ENCODE measurements around the gene CTDP1.

The CTDP1 gene

DNA sequence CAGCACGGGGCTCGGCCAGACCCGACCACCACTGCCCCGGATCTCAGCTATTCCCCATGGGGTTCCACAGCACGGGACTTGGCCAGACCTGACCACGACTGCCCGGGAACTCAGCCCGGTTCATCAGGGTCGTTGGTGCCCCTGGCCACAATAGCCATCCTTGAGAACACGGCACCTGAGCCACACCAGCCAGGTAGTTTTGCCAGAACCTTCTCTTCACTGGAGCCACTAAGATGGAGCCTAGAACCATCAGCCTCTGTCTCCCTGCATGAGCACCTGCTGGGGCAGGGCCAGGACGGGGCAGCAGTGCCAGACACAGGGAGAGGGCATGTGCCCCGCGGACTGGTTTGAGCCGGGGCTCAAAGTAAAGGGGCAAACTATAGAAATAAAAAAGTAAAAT is 106.7 kb downstream of the CTDP1 start:
- no peak for DNase-seq

- DNase-seq: no peak
These were observed 107.4 kb downstream of the CTDP1 start for GRCh38 chr18:79786786-79787526.

DNA sequence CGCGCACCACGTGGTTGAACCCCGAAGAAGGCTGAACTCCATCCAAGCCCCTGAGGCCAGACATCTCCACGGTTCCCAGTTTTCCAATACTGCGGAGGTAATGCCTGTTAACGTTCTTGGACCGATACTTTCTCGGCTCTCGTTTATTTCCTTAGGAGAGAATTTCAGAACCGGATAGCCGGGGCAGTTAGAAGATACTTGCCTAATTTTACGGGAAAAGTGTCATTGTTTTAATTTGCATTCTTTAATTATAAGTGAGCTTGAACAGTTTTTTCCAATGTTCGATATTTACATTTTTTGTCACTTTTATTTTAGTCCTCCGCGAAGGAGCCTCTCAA is 107.9 kb downstream of the CTDP1 start:
- no peak for DNase-seq

DNA sequence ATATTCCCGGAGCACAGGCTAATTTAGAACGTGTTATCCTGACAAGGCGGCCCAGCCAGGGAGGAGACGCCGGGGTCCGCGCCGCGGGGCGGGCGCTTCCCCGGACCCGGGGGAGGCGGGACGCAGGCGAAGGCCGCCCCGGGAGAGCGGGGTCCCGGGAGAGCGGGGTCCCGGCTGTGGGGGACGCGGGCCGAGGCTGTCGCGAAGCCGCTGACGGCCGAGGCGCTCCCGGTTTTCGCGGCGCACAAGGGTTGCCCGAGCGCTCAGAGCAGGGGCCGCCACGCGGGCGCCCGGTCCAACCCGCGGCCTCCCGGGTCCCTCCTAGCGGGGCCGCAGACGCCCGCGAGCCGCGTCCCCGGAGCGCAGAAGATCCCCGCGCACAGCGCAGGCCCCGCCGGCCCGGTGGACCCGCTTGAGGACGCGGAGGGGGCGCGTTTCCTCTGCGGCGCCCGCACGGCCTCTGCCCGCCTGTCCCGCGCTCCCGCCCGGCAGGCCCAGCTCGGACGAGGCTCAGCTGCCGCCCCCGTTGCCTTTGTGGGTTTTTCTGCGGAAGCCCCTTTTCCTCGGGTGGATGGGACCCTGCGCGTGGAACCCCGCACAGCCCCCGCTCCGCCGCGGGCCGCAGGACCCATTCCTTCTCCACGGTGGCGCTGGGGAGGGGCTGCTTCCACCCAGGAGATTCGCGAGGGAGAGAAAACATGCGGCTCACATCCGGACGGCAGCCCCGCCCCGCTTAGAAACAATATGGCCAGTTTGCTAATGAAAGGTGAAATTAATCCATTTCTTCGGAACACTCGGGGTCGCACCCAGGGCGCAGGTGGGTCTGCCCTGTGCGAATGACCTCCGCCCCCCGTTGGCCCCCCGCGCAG is 108.5 kb downstream of the CTDP1 start:
- DNase-seq: no peak

GRCh38 chr18:79788734-79789085 is 109.1 kb downstream of the CTDP1 start:
- DNase-seq: no peak

DNA sequence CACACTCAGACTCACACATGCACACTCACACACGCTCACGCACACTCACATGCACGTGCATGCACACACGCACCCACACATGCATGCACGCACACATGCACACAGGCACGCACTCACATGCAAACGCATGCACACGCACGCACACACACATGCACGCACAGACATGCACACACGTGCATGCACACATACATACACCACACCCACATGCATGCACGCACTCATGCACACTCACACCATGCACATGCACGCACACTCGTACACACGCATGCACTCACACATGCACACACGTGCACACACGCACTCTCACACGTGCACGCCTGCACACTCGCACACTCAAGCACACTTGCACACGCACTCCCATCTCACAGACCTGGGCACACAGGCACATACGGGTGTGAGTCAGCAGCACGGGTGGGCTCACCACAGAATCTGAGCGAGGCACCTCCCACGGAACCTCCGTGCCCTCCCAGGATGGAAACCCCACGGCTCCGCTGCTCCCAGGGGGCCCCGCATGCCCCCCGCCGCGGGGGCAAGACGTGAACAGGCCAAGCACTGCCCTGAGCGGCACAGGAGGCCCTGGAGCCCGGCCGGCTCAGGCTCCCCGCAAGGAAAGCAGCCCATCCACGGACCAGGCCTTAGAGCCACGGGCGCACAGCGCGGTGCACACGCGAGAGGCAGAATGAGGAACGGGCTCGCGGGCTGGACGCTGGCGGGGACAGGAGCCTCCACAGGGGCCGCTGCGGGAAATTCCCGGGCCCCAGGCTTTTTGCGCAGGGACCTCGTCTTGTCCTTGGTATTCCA is 109.7 kb downstream of the CTDP1 start:
- no peak for DNase-seq

DNA sequence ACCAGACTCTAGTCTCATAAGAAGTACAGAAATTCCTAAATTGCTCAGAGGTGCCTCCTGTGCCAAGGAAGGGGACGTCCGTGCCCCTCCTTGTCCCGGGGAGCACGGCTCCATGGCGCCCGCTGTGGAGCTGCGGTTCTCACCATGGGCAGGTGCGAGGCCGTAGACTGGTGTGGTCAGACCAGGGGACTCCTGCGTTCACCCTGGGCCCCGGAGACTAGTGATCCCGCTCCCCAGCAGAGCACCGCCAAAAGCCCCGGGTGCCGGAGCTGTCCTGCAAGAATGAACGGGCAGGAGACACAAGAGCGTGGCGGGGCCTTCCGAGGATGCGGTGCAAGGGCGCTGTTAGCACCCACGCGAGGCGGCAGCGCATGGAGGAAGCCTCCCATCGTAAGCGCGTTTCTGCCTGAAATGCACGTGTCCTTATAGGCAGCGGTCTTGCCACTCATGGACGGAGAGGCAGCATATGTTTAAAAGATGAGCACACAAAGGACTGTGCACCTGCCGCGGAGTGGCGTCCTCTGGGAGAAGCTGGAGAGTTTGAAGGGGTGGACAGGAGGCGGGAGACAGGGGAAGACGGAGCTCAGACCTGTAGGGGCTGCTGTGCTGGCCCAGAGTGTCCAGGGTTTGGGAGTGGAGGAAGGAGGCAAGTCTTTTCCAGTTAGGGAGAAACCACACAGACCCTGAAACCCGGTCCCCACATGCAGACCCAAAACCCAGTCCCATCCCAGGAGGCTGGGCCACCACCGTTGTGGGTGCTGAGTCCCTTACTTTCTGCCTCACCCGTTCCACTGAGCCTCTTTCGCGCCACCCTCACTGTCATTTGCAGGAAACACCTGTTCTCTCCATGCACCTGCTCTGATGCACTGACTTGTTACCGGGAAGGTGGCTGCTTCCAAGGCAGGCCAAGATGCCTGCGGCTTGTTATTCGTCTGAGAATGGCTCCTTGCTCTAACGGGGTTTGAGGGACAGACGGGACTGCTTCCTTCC is 110.6 kb downstream of the CTDP1 start:
- no peak for DNase-seq

- DNase-seq: no peak
These were observed 111.7 kb downstream of the CTDP1 start for GRCh38 chr18:79790996-79791972.

DNA sequence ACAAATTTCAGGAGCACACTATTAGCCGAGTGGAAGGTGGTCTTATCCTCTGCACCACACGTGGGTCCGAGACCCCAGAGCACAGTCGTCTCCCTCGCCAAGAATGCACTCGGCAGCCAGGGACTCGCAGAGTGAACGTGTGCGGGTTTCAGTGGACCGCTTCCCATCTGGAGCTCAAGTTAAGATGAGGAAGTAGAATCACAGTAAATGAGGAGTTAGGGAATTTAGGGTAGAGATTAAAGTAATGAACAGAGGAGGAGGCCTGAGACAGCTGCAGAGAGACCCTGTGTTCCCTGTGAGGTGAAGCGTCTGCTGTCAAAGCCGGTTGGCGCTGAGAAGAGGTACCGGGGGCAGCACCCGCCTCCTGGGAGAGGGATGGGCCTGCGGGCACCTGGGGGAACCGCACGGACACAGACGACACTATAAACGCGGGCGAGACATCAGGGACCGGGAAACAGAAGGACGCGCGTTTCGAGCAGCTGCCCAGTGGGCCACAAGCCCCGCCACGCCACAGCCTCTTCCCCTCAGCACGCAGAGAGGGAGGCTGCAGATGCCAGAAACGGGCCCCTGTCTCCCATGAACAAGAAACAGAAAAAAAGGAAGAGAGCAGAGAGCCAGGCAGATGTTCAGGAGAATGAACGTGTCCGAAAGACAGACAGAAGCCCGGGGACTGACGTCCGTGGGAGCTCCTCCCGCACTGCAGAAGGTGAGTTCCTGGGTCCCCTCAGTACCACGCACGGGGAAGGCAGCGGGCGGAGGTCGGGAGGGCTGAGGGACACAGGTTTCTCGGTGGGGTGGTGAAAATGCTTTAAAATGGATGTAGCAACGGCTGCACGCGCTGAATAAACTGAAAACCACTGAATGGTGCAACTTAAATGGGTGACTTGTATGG is 112.7 kb downstream of the CTDP1 start:
- no peak for DNase-seq

- DNase-seq: no peak
These were observed 113.4 kb downstream of the CTDP1 start for GRCh38 chr18:79792988-79793355.

DNA sequence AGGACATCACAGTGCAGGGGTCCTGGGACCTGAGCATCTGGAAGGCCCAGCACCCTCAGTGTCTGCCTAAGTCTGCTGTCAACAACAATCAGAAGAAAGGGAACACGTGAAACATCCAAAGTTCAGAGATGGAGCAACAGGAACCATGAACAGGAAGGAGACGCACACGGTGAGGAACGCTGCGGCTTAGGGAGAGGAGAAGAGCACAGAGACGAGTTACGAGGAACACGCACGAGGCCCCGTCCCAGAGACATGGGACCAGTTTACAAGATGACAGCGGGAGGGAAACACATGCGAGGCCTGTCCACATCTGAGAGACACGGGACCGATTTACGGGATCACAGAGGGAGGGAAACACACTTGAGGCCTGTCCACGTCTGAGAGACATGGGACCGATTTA is 115.2 kb downstream of the CTDP1 start:
- no peak for DNase-seq

- DNase-seq: no peak
These were observed 115.8 kb downstream of the CTDP1 start for GRCh38 chr18:79795446-79795845.

GRCh38 chr18:79796016-79796415 is 116.4 kb downstream of the CTDP1 start:
- no peak for DNase-seq

DNA sequence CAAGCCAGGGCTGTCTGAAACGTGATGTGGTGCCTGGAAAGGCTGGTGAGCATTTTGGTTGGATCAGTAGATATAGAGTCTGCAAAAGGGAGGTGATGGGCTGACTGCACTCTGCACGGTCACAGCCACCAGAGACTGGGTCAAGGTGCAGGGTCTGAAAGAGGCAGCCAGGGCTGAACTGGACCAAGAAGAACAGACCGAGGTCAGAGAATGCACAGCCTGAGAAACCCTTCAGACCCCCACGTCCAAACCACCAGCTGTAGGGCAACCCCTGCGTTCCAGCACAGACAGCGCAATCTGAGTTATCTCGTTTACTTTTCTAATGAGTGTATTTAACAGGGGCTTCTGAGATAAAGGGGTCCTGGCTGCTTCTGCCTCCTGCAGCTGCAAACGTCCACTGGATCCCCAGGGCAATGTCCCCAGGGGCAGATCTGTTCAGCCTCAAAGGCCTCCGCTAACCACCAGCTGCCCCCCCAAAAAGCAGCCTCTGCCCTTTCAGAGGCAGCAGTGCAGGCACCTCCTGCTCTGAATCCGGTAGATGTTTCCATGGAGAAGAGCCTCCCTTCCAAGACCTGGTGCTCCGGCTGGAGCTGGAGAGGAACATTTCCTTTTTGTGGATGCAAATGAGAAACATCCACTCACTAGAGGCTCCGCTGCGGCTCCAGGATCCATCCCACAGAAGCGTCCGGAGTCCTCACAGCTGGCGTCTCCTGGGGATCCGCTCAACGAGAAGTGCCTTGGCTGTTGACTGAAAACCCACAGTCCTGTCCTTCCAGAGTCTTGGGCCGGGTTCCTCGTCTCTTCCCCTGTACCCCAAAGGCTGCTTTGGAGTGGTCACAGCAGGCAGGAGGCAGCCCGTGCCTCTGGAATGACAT is 117.2 kb downstream of the CTDP1 start:
- DNase-seq: no peak

- peak in 1 of 5 experiments; percentile 24 for DNase-seq
These were observed 118.1 kb downstream of the CTDP1 start, which contains the start of gene KCNG2 for GRCh38 chr18:79797518-79798345. Gene KCNG2, plus strand, starts transcription at chr18:79797938. Its CDS starts 65,730 bp downstream, at chr18:79863668.

DNA sequence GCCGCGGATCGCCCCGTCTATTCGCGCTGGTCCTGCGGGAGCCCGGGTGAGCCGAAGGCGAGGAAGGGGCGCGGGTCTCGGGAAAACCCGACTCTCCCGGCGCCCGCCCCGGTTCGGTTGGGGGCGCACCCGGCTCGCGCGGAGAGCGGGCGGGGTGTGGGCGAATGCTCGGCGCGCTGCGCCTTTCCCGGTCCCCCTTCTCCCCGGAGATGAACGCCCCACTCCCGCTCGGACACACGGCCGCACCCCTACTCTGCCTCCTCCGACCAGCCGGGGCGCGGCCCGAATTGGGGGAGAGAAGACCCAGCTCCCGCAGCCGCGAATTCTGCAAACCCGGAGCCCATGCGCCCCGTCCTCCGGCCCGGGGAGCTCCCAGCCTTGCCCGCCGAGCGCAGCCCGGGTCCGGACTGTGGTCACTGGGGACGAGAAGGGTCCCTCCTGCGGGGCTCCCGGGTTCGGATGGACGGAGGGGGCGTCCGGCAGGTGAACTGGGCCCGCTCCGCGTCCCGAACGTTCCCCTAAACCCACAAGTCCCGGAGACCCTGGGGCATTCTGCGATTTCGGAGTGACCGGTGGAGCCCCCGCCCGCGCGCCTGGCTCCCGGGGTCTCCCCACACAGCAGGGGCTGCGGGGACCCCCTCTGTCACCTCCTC is 118.9 kb downstream of the CTDP1 start:
- no peak for DNase-seq

DNA sequence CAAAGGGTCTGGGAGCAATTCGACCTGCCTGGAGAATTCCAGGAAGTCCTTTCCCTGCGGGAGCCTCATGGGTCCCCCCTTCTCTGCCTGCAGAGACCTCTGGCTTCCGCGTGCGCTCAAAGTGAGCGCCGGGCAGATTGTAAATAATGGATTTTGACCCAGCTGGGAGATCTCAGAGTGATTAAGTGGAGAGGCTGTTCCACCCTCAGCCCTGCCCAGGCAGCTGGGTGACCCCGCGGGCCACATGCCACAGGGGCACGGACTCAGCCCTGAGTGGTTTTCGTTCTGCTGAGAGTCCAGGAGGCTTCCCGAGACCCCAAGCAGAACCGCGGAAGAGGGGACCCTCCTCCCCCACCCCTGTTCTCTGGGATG is 119.4 kb downstream of the CTDP1 start:
- no peak for DNase-seq

Data from T-helper 2 cell (primary cell).